Measurements from ENCODE around the gene MTG1.

- TF ChIP-seq CTCF (IDR thresholded peaks at IDR 0.05) = no peak
- no peak for TF ChIP-seq POLR2A (IDR thresholded peaks at IDR 0.05)
- TF ChIP-seq POLR2AphosphoS5 (IDR thresholded peaks at IDR 0.05; ENCODE audit: insufficient read depth in 1 of 2, low read depth in 1 of 2) = no peak
These were observed 13.9 kb upstream of the MTG1 start for GRCh38 chr10:133379801-133380666.
